ENCODE data around the gene NGF. TPM values are rescaled to one million over a fixed set of nuclear protein-coding genes. Genes with fewer than 3 reads are reported as not detected.
"Not testable (repeated sequence)": the region's sequence is repeated elsewhere in the genome, so short reads cannot be mapped to it uniquely, and the experiment has no call there.

NGF gene
- total RNA-seq, 1 donor from 2014 or later = 2.1 TPM

DNA sequence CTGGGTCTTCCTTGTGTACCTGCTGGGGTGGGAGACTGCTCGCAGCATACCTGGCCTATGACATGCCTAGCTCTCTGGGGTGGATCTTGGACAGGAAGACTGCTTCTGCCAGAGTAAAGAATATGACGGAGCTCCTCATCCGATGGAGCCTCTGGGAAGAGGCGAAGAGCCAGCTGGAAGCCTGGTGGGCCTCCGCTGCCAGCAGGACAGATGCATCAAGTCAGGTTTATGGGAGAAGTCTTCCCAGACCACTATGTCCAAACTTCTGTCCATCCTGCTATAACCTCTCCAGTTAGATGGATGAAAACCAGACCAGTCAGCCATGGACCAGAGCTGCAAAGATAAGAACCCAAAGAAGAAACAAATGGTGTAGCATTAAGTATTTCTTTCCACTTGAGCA, 27.7 kb upstream of the NGF start:
- H3K9me3 ChIP-seq = no peaks in the 10 kb centered on the region
- TF ChIP-seq, protein P1, sequence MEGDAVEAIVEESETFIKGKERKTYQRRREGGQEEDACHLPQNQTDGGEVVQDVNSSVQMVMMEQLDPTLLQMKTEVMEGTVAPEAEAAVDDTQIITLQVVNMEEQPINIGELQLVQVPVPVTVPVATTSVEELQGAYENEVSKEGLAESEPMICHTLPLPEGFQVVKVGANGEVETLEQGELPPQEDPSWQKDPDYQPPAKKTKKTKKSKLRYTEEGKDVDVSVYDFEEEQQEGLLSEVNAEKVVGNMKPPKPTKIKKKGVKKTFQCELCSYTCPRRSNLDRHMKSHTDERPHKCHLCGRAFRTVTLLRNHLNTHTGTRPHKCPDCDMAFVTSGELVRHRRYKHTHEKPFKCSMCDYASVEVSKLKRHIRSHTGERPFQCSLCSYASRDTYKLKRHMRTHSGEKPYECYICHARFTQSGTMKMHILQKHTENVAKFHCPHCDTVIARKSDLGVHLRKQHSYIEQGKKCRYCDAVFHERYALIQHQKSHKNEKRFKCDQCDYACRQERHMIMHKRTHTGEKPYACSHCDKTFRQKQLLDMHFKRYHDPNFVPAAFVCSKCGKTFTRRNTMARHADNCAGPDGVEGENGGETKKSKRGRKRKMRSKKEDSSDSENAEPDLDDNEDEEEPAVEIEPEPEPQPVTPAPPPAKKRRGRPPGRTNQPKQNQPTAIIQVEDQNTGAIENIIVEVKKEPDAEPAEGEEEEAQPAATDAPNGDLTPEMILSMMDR (IDR thresholded peaks at IDR 0.05) = no peak
- intact Hi-C loops (cut with DNase I) = no loop called here
- no peak overlapping the region for H3K27ac ChIP-seq
- H3K4me1 ChIP-seq = peaks cover 2 to 10% of the 10 kb centered on the region in 2 donors
- H3K27me3 ChIP-seq = no peaks in the 10 kb centered on the region
- no peak overlapping the region for H3K4me3 ChIP-seq
- no peak for DNase-seq (ENCODE audit: low spot score in 2 of 2)
- no peaks in the 10 kb centered on the region for H3K36me3 ChIP-seq

DNA sequence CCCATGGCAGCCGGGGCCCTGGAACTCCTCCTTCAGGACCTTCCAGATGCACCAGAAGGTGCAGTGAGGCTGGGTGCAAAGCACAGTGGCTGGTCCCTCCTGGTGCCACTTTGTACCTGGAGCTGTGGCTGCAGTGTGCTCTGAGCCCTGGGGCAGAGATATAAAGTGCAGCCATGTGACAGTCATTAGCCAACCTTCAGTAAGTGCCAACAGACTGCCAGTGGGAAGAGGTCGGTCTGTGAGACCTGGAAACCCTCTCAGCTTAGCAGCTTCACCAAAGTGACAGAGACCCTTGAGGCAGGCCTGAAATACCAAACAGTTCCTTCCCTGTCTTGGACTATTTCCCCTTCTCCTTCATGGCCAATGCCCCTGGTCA, 26.7 kb upstream of the NGF start:
- Histone ChIP-seq H3K9me3 (no peaks in the 10 kb centered on the region), H3K36me3 (no peaks in the 10 kb centered on the region), H3K27ac (peak overlapping the region; percentile 62 to 79), H3K4me1 (peaks cover 2 to 10% of the 10 kb centered on the region in 2 donors), H3K27me3 (no peaks in the 10 kb centered on the region), H3K4me3 (no peak overlapping the region)
- DNase-seq (ENCODE audit: low spot score in 2 of 2) = no peak
- TF ChIP-seq, protein P1 (IDR thresholded peaks at IDR 0.05) = no peak
- intact Hi-C loops (cut with DNase I) = no loop called here

DNA sequence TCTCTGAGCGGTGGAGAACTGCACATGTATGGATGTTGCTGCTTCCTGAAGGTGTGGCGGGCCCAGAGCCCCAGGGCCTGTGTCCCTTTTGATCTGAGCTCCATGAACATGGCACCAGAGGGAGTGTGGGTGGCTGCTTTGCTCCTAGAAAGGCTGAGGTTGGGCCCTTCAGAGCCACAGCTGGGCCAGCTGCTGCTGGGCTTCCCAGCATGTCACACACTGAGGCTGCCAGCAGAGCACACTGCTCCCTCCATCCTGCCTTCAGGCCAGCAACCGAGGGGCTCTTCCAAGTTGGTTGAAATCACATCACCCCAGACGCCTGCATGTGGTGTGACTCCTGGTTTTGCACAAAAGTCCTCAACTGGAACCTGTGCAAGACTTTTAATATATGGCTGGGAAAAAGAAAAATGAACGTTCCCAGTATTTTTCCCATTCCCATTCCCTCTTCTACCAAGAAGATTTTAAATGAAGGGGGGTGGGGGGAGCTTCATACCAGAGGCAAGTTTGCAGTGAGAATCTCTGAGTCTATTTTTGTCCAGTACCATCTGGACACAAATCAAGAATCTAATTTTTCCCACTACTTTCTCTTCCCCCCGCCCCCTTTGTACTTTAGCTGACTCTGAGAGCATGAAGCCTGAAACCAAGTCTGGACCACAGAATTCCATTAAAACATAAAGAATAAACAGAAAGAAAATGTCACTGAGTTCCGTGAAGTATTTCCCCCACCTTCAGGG, 26.2 kb upstream of the NGF start:
- Histone ChIP-seq H3K9me3 (no peaks in the 10 kb centered on the region), H3K36me3 (no peaks in the 10 kb centered on the region), H3K4me3 (no peak overlapping the region), H3K27me3 (no peaks in the 10 kb centered on the region), H3K4me1 (peaks cover 2 to 10% of the 10 kb centered on the region in 2 donors), H3K27ac (peak overlapping the region; percentile 62 to 79)
- DNase-seq (ENCODE audit: low spot score in 2 of 2) = no peak
- TF ChIP-seq, protein P1 (IDR thresholded peaks at IDR 0.05) = no peak
- intact Hi-C loops (cut with DNase I) = no loop called here

DNA sequence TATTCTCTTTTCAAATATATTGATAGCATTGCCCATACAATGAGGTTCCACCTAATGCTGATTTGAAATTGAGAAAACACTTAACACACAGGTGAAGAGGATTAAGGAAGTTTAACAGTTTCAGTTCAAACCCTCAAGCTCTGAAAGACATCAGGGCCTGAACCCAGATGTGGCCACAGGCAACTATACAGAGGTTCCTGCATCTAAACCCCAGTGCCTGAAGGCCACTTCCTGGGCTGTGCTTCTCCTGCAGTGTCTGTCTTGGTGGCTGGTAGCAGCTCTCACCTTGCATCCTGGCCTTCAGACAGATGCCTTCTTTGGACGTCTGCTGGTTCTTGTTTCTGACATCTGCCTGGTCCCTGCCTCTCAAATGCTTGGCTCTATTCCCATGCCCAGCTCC, 25.1 kb upstream of the NGF start:
- TF ChIP-seq, protein P1 (IDR thresholded peaks at IDR 0.05) = no peak
- DNase-seq (ENCODE audit: low spot score in 2 of 2) = no peak
- Histone ChIP-seq H3K4me1 (peaks cover 2 to 10% of the 10 kb centered on the region in 2 donors), H3K9me3 (no peaks in the 10 kb centered on the region), H3K27me3 (no peaks in the 10 kb centered on the region), H3K27ac (peak overlapping the region; percentile 62 to 79), H3K36me3 (no peaks in the 10 kb centered on the region), H3K4me3 (no peak overlapping the region)
- intact Hi-C loops (cut with DNase I) = no loop called here

DNA sequence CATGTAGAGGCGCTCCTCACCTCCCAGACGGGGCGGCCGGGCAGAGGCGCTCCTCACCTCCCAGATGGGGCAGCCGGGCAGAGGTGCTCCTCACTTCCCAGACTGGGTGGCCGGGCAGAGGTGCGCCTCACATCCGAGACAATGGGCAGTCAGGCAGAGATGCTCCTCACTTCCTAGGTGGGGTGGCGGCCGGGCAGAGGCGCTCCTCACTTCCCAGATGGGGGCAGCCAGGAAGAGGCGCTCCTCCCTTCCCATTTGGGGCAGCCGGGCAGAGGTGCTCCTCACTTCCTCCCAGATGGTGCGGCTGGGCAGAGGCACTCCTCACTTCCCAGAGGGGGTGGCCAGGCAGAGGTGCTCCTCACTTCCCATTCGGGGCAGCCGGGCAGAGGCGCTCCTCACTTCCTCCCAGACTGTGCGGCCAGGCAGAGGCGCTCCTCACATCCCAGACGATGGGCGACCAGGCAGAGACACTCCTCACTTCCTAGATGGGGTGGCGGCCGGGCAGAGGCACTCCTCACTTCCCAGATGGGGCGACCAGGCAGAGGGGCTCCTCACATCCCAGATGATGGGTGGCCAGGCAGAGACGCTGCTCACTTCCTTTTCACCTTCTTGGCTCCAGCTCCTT, 22.6 kb upstream of the NGF start:
- H3K27me3 ChIP-seq; H3K4me1 ChIP-seq; H3K36me3 ChIP-seq; DNase-seq (ENCODE audit: low spot score in 2 of 2); H3K27ac ChIP-seq; H3K4me3 ChIP-seq; intact Hi-C loops (cut with DNase I); H3K9me3 ChIP-seq: not testable (repeated sequence)

DNA sequence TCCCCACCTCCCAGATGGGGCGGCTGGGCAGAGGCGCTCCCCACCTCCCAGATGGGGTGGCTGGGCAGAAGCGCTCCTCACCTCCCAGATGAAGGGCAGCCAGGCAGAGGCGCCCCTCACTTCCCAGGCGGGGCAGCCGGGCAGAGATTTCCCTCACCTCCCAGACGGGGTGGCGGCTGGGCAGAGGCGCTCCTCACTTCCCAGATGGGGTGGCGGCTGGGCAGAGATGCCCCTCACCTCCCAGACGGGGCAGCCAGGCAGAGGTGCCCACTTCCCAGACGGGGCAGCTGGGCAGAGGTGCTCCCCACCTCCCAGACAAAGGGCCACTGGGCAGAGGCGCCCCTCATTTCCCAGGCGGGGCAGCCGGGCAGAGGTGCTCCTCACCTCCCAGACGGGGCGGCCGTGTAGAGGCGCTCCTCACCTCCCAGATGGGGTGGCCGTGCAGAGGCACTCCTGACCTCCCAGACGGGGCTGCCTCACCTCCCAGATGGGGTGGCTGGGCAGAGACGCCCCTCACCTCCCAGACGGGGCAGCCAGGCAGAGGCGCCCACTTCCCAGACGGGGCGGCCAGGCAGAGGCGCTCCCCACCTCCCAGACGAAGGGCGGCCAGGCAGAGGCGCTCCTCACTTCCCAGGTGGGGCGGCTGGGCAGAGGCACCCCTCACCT, 21.9 kb upstream of the NGF start:
- intact Hi-C loops (cut with DNase I); H3K9me3 ChIP-seq; H3K4me3 ChIP-seq; H3K36me3 ChIP-seq; H3K27ac ChIP-seq; H3K4me1 ChIP-seq; H3K27me3 ChIP-seq; DNase-seq (ENCODE audit: low spot score in 2 of 2): not testable (repeated sequence)

Measured in ascending aorta (tissue), 2 donors.